GM12878 (cell line): ENCODE results near the gene TRMT10C. TPM values are rescaled to one million over a fixed set of nuclear protein-coding genes. Genes with fewer than 3 reads are reported as not detected.

Source experiments
- ATAC-seq: fragments of 200-7000 bp; cut with Tn5 transposase; 3 replicates; pipeline ENCODE4 v1.9.1; 2020; ENCODE audit warnings: mild to moderate bottlenecking, moderate library complexity
- BruUV-seq: library from RNA; stranded (reverse); fragments of 400-500 nt; replicated peaks from 2 replicates; lab custom pipeline; 2021; lab: Mats Ljungman, UMichigan
- CTCF ChIA-PET: fragments of 300-600 bp; sonication (Branson Sonifier 250); formaldehyde crosslinking; extraction: SDS; loops from one replicate; lab custom pipeline; 2021; ENCODE audit warnings: inconsistent platforms; lab: Yijun Ruan, JAX
- POLR2A ChIA-PET: fragments of 350-600 bp; formaldehyde crosslinking; extraction: SDS; loops from one replicate; lab custom pipeline; 2021; ENCODE audit warnings: inconsistent platforms; lab: Charles Lee
- RAD21 ChIA-PET: fragments of 300-600 bp; sonication (Branson Sonifier 250); formaldehyde crosslinking; loops from one replicate; lab custom pipeline; 2023; ENCODE audit warnings: antibody characterized with exemption; ENCODE audit not compliant: unreplicated experiment; lab: Charles Lee
- SMC1A ChIA-PET: fragments of 300-600 bp; sonication (Branson Sonifier 250); formaldehyde crosslinking; loops from one replicate; lab custom pipeline; 2023; ENCODE audit not compliant: unreplicated experiment, uncharacterized antibody; lab: Charles Lee
- DNase-seq: peaks from one replicate; pipeline ENCODE4 v3.0.0-alpha.2; 2011; ENCODE audit warnings: low read depth, low spot score
- FAIRE-seq: peaks from 3 replicates; lab custom pipeline; 2011; peaks lifted over from hg19 to GRCh38; lab: Jason Lieb, UNC
- H2AFZ ChIP-seq: 2 replicates; pipeline ENCODE4 v1.6.0; 2011; ENCODE audit warnings: low read depth, low read length, control low read depth; ENCODE audit not compliant: control insufficient read depth
- H3K27ac ChIP-seq: 2 replicates; pipeline ENCODE4 v1.5.1; 2011; ENCODE audit warnings: control low read depth; ENCODE audit not compliant: control insufficient read depth, insufficient read depth
- H3K27me3 ChIP-seq, 2 experiments: replicated peaks in 1 of 2; 2 replicates each; pipeline versions ENCODE4 v1.6.0 to v1.6.1; 2011; ENCODE audit warnings: low read length in 1 of 2; ENCODE audit not compliant: control insufficient read depth in 2 of 2, insufficient read depth in 2 of 2
- H3K36me3 ChIP-seq, 2 experiments: 2 replicates each; pipeline ENCODE4 v1.5.1; 2011; ENCODE audit warnings: low read length in 1 of 2; ENCODE audit not compliant: control insufficient read depth in 2 of 2, insufficient read depth in 2 of 2
- H3K4me1 ChIP-seq: 2 replicates; pipeline ENCODE4 v1.6.1; 2011; ENCODE audit warnings: mild to moderate bottlenecking, low read length, moderate library complexity, mixed read lengths; ENCODE audit not compliant: control insufficient read depth, insufficient read depth
- H3K4me2 ChIP-seq: 2 replicates; pipeline ENCODE4 v1.6.0; 2011; ENCODE audit warnings: control low read depth; ENCODE audit not compliant: control insufficient read depth, insufficient read depth
- H3K4me3 ChIP-seq: fragments of 200-600 bp; sonication (generic); 2 replicates; pipeline ENCODE4 v1.5.1; 2016
- H3K79me2 ChIP-seq: 2 replicates; pipeline ENCODE4 v1.6.0; 2011; ENCODE audit warnings: low read length; ENCODE audit not compliant: control insufficient read depth, insufficient read depth
- H3K9ac ChIP-seq: 2 replicates; pipeline ENCODE4 v1.8.0; 2011; ENCODE audit warnings: low read length, control low read depth, mixed read lengths; ENCODE audit not compliant: control insufficient read depth, insufficient read depth
- H3K9me3 ChIP-seq: replicated peaks from 3 replicates; pipeline ENCODE4 v1.5.1; 2011; ENCODE audit warnings: mild to moderate bottlenecking, low read length; ENCODE audit not compliant: control insufficient read depth, insufficient read depth
- H4K20me1 ChIP-seq: 2 replicates; pipeline ENCODE4 v1.6.0; 2011; ENCODE audit not compliant: control insufficient read depth, insufficient read depth
- ASH2L ChIP-seq: fragments of 300-600, 200-600 bp; sonication (generic); IDR thresholded peaks from 2 replicates; pipeline ENCODE4 v1.6.1; 2017; ENCODE audit warnings: low read depth, mild to moderate bottlenecking, borderline replicate concordance
- SMAD5 ChIP-seq: IDR thresholded peaks from 2 replicates; pipeline ENCODE4 v1.6.1; 2016; ENCODE audit warnings: antibody characterized with exemption, low read depth
- ZNF207 ChIP-seq: fragments of 450-650 bp; IDR thresholded peaks from 2 replicates; pipeline ENCODE4 v1.6.1; 2014; ENCODE audit warnings: antibody characterized with exemption, mild to moderate bottlenecking, borderline replicate concordance
- WGBS: methylation state at CpG from one replicate; pipeline ENCODE4 v1.1.6; 2016; ENCODE audit warnings: low lambda C conversion rate; ENCODE audit not compliant: insufficient replicate concordance, insufficient coverage; ENCODE audit errors: missing lambda C conversion rate; 5-methylcytosine and 5-hydroxymethylcytosine counted together
- in situ Hi-C: fragments of 300-500 bp; cut with MboI; formaldehyde crosslinking; loops from 9 replicates; pipeline ENCODE4 v1.14.3; 2018; ENCODE audit warnings: mixed read lengths
- intact Hi-C: fragments of 100-400 bp; cut with micrococcal nuclease; formaldehyde crosslinking; loops from one replicate; pipeline ENCODE4 v1.14.2; 2022; ENCODE audit not compliant: unreplicated experiment
- polyA plus RNA-seq, 11 experiments: library from polyadenylated mRNA; depleted of rRNA in 4 of 11; unstranded in 6 of 11; stranded (reverse) in 5 of 11; fragments of >200 nt; fragmentation: Nextera tagmentation in 4 of 11; fragmentation: Illumina TruSeq in 1 of 11; extraction: Ambion mirVana in 4 of 11; extraction: Trizol in 1 of 11; gene quantifications; 1 replicate in 1 of 11; 2 replicates in 10 of 11; pipeline versions ENCODE4 v1.2.1 to v1.2.3, GENCODE V29; 2011 to 2016; ENCODE audit warnings: inconsistent platforms in 2 of 11, missing spikeins in 2 of 11, low read depth in 1 of 11
- total RNA-seq, 4 experiments: library from RNA; depleted of rRNA in 3 of 4; stranded (reverse); fragments of >200 nt in 3 of 4; fragmentation: Illumina TruSeq in 1 of 4; extraction: Trizol in 1 of 4; gene quantifications; 2 replicates each; pipeline versions ENCODE4 v1.2.1 to v1.2.3, GENCODE V29; 2013 to 2021
- TF ChIP-seq, protein P1 (sequence below): fragments of 450-650 bp; IDR thresholded peaks from 2 replicates; pipeline ENCODE4 v1.6.1; 2017; ENCODE audit warnings: mild to moderate bottlenecking, low read depth, inconsistent platforms; ENCODE audit not compliant: poor library complexity, severe bottlenecking
- TF ChIP-seq, protein P2 (sequence below): fragments of 450-650 bp; formaldehyde crosslinking; IDR thresholded peaks from 2 replicates; pipeline ENCODE4 v1.4.0; 2022; ENCODE audit warnings: mild to moderate bottlenecking, moderate library complexity
- TF ChIP-seq, protein P3 (sequence below): fragments of 450-650 bp; IDR thresholded peaks from 2 replicates; pipeline ENCODE4 v1.6.1; 2017; ENCODE audit warnings: mild to moderate bottlenecking, moderate library complexity

TRMT10C gene
- total and polyA plus RNA-seq, 10 of the 15 experiments (the other 5 are each of a cell fraction or from before 2014, with no cell fraction given): 33.0 to 82.1 (median 47.1) TPM

DNA sequence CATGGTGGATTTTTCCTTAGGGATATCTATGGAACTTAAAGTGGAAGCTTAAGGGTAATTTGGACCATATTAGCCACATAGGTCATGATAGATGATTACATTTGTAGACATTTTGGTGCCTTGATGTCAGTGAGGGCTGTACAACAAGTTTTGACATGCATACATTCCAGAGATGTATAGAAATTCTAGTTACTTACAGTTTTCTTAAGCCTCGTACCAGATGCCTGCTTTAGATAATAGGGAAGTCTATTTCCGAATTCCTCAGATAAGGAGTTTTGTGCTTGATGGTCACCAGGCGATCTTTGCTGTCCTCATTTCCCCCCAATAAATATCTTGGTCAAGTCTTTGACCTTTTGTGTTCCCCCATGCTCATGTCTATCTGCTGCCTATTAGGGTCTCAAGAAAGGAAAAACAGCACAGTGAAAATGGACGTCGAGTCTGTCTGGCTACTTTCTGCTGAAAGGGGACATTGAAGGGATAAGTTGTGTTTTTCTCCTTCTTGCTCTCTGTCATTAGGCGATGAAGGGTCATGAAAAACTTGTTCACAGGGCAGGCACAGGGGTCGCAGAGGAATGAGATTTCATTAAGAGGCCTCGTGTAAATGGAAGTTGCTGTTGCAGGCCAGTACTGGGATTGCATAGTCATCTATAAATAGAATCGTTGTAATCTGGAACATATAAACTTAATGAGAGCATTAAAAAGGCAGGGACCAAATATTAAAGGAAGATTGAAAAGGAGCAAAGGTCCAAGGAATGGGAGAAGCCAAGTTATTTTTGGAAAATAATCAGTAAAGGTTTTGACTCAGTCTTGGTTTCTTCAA lies 28.7 kb upstream of the TRMT10C start:
- Histone ChIP-seq H2AFZ (no peak overlapping the region), H3K9ac (no peak overlapping the region), H3K36me3 (no peaks in the 10 kb centered on the region), H3K27me3 (no peaks in the 10 kb centered on the region)
- BruUV-seq: no TSS peak
- TF ChIP-seq, protein P1, sequence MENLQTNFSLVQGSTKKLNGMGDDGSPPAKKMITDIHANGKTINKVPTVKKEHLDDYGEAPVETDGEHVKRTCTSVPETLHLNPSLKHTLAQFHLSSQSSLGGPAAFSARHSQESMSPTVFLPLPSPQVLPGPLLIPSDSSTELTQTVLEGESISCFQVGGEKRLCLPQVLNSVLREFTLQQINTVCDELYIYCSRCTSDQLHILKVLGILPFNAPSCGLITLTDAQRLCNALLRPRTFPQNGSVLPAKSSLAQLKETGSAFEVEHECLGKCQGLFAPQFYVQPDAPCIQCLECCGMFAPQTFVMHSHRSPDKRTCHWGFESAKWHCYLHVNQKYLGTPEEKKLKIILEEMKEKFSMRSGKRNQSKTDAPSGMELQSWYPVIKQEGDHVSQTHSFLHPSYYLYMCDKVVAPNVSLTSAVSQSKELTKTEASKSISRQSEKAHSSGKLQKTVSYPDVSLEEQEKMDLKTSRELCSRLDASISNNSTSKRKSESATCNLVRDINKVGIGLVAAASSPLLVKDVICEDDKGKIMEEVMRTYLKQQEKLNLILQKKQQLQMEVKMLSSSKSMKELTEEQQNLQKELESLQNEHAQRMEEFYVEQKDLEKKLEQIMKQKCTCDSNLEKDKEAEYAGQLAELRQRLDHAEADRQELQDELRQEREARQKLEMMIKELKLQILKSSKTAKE: no peak
- TF ChIP-seq, all 136 proteins: peak for 0
- Histone ChIP-seq H3K27ac (no peak overlapping the region), H3K4me2 (no peak overlapping the region), H3K9me3 (no peaks in the 10 kb centered on the region), H3K4me1 (no peaks in the 10 kb centered on the region), H4K20me1 (no peaks in the 10 kb centered on the region), H3K79me2 (no peaks in the 10 kb centered on the region), H3K4me3 (no peak overlapping the region)
- 63% methylated on average over 9 of the region's 9 CpGs for WGBS
- no peak for DNase-seq
- ATAC-seq: no peak
- ChIA-PET SMC1A (no interaction called here), CTCF (no interaction called here), POLR2A (no interaction called here), RAD21 (no interaction called here)
- intact Hi-C loops: no loop called here
- no peak for FAIRE-seq
- in situ Hi-C loops: no loop called here

DNA sequence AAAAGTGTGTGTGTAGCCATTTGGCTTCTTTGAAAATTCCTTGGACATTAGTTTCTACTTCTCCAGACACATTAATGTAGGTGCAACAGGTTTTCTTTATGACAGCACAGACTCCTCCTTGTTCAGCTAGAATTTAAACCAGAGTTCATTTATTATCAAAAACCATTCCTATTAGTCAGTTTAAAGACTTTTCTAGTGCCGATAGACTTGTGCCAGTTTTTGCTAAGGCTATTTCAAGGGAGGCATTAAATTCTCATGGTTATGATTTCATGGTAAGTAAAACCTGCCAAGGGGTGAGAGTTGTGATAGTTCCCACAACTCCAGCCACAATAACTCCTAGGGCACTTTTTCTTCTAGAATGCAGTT lies 28.1 kb upstream of the TRMT10C start:
- no peaks in the 10 kb centered on the region for H3K36me3 ChIP-seq
- no peaks in the 10 kb centered on the region for H3K4me1 ChIP-seq
- no peak overlapping the region for H3K9ac ChIP-seq
- H3K4me3 ChIP-seq: no peak overlapping the region
- DNase-seq (no peak), FAIRE-seq (no peak), ATAC-seq (no peak)
- CTCF ChIA-PET: no interaction called here
- H3K27me3 ChIP-seq: no peaks in the 10 kb centered on the region
- no TSS peak for BruUV-seq
- H3K4me2 ChIP-seq: no peak overlapping the region
- H2AFZ ChIP-seq: no peak overlapping the region
- RAD21 ChIA-PET: no interaction called here
- H3K9me3 ChIP-seq: no peaks in the 10 kb centered on the region
- no peak overlapping the region for H3K27ac ChIP-seq
- POLR2A ChIA-PET: no interaction called here
- SMC1A ChIA-PET: no interaction called here
- H3K79me2 ChIP-seq: no peaks in the 10 kb centered on the region
- 100% methylated on average over 1 of the region's 1 CpG for WGBS
- H4K20me1 ChIP-seq: no peaks in the 10 kb centered on the region
- intact Hi-C loops: no loop called here
- in situ Hi-C loops: no loop called here
- TF ChIP-seq SMAD5 (no peak), ZNF207 (no peak), ASH2L (no peak)
- TF ChIP-seq, protein P2, sequence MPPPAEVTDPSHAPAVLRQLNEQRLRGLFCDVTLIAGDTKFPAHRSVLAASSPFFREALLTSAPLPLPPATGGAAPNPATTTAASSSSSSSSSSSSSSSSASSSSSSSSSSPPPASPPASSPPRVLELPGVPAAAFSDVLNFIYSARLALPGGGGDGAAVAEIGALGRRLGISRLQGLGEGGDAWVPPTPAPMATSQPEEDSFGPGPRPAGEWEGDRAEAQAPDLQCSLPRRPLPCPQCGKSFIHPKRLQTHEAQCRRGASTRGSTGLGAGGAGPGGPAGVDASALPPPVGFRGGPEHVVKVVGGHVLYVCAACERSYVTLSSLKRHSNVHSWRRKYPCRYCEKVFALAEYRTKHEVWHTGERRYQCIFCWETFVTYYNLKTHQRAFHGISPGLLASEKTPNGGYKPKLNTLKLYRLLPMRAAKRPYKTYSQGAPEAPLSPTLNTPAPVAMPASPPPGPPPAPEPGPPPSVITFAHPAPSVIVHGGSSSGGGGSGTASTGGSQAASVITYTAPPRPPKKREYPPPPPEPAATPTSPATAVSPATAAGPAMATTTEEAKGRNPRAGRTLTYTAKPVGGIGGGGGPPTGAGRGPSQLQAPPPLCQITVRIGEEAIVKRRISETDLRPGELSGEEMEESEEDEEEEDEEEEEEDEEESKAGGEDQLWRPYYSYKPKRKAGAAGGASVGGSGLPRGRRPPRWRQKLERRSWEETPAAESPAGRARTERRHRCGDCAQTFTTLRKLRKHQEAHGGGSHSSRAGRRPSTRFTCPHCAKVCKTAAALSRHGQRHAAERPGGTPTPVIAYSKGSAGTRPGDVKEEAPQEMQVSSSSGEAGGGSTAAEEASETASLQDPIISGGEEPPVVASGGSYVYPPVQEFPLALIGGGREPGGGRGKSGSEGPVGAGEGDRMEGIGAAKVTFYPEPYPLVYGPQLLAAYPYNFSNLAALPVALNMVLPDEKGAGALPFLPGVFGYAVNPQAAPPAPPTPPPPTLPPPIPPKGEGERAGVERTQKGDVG: no peak
- TF ChIP-seq, protein P3, sequence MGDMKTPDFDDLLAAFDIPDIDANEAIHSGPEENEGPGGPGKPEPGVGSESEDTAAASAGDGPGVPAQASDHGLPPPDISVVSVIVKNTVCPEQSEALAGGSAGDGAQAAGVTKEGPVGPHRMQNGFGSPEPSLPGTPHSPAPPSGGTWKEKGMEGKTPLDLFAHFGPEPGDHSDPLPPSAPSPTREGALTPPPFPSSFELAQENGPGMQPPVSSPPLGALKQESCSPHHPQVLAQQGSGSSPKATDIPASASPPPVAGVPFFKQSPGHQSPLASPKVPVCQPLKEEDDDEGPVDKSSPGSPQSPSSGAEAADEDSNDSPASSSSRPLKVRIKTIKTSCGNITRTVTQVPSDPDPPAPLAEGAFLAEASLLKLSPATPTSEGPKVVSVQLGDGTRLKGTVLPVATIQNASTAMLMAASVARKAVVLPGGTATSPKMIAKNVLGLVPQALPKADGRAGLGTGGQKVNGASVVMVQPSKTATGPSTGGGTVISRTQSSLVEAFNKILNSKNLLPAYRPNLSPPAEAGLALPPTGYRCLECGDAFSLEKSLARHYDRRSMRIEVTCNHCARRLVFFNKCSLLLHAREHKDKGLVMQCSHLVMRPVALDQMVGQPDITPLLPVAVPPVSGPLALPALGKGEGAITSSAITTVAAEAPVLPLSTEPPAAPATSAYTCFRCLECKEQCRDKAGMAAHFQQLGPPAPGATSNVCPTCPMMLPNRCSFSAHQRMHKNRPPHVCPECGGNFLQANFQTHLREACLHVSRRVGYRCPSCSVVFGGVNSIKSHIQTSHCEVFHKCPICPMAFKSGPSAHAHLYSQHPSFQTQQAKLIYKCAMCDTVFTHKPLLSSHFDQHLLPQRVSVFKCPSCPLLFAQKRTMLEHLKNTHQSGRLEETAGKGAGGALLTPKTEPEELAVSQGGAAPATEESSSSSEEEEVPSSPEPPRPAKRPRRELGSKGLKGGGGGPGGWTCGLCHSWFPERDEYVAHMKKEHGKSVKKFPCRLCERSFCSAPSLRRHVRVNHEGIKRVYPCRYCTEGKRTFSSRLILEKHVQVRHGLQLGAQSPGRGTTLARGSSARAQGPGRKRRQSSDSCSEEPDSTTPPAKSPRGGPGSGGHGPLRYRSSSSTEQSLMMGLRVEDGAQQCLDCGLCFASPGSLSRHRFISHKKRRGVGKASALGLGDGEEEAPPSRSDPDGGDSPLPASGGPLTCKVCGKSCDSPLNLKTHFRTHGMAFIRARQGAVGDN: no peak
